ENCODE data around the gene DAND5. TPM values are rescaled to one million over a fixed set of nuclear protein-coding genes. Genes with fewer than 3 reads are reported as not detected.

The DAND5 gene
- total RNA-seq, 2 donors from 2014 or later = 1.8 TPM; not detected in 1

- Histone ChIP-seq H3K27ac (peak overlapping the region; percentile 13 to 90), H3K36me3 (peaks cover 15 to 16% of the 10 kb centered on the region in 2 donors), H3K9me3 (no peaks in the 10 kb centered on the region), H3K27me3 (replicated peaks; ENCODE audit: insufficient read depth) (no peaks in the 10 kb centered on the region), H3K4me1 (replicated peaks) (peaks cover 28% of the 10 kb centered on the region), H3K4me3 (peak overlapping the region; percentile 99)
- no peak for DNase-seq (ENCODE audit: low spot score)
- intact Hi-C loops (cut with DNase I) = loop anchor here (10.0 kb wide), 1 partner anchor 55 kb away; the partner anchor contains the start of genes DNASE2 and KLF1
- WGBS = 48% methylated on average over 10 of the region's 10 CpGs
- no peak for TF ChIP-seq POLR2A (IDR thresholded peaks at IDR 0.05)
Measured at GRCh38 chr19:12939975-12940423, 29.4 kb upstream of the DAND5 start.

DNA sequence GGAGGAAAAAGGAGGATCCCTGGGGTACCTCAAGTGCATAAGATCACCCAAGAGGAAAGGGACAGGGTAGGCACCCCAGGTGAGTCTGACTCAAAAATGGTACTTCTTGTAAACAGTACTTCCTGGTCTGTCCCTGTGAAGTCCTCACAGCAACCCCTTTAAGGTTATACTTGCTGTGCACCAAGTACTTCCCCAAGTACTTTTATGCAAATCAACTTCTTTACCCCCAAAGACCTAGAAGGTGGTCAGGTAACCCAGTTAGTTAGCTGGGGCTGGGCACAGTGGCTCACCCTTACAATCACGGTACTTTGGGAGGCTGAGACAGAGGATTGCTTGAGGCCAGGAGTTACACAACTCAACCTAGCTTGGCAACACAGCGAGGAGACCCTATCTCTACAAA is 28.5 kb upstream of the DAND5 start:
- peaks cover 28% of the 10 kb centered on the region for H3K4me1 ChIP-seq (replicated peaks)
- peak overlapping the region in 1 of 2 donors; percentile 99 for H3K4me3 ChIP-seq
- WGBS = 81% methylated on average over 2 of the region's 2 CpGs
- no peak overlapping the region for H3K27ac ChIP-seq
- H3K36me3 ChIP-seq = peaks cover 15 to 16% of the 10 kb centered on the region in 2 donors
- TF ChIP-seq POLR2AphosphoS5 (IDR thresholded peaks at IDR 0.05) = no peak
- TF ChIP-seq CTCF (IDR thresholded peaks at IDR 0.05) = no peak
- no peak for TF ChIP-seq POLR2A (IDR thresholded peaks at IDR 0.05)
- H3K9me3 ChIP-seq = no peaks in the 10 kb centered on the region
- no peak for DNase-seq (ENCODE audit: low spot score)
- intact Hi-C loops (cut with DNase I) = no loop called here
- H3K27me3 ChIP-seq (replicated peaks; ENCODE audit: insufficient read depth) = no peaks in the 10 kb centered on the region

DNA sequence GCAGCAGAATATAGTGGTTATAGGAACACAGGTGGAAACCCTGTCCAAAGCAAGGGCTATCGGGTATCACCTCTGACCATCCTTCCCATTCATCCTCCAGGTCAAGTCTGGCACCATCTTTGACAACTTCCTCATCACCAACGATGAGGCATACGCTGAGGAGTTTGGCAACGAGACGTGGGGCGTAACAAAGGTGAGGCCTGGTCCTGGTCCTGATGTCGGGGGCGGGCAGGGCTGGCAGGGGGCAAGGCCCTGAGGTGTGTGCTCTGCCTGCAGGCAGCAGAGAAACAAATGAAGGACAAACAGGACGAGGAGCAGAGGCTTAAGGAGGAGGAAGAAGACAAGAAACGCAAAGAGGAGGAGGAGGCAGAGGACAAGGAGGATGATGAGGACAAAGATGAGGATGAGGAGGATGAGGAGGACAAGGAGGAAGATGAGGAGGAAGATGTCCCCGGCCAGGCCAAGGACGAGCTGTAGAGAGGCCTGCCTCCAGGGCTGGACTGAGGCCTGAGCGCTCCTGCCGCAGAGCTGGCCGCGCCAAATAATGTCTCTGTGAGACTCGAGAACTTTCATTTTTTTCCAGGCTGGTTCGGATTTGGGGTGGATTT is 25.8 kb upstream of the DAND5 start:
- Histone ChIP-seq H3K9me3 (no peaks in the 10 kb centered on the region), H3K27ac (no peak overlapping the region), H3K4me3 (no peak overlapping the region), H3K36me3 (peaks cover 16 to 22% of the 10 kb centered on the region in 2 donors), H3K4me1 (replicated peaks) (peaks cover 30% of the 10 kb centered on the region), H3K27me3 (replicated peaks; ENCODE audit: insufficient read depth) (no peaks in the 10 kb centered on the region)
- no peak for DNase-seq (ENCODE audit: low spot score)
- WGBS = 79% methylated on average over 18 of the region's 18 CpGs
- intact Hi-C loops (cut with DNase I) = no loop called here
- TF ChIP-seq CTCF (IDR thresholded peaks at IDR 0.05) = no peak
- TF ChIP-seq POLR2AphosphoS5 (IDR thresholded peaks at IDR 0.05) = no peak
- no peak for TF ChIP-seq POLR2A (IDR thresholded peaks at IDR 0.05)

- peaks cover 30% of the 10 kb centered on the region for H3K4me1 ChIP-seq (replicated peaks)
- no peaks in the 10 kb centered on the region for H3K9me3 ChIP-seq
- intact Hi-C loops (cut with DNase I) = no loop called here
- peak overlapping the region in 1 of 2 donors; percentile 91 for H3K27ac ChIP-seq
- no peak for DNase-seq (ENCODE audit: low spot score)
- H3K27me3 ChIP-seq (replicated peaks; ENCODE audit: insufficient read depth) = no peaks in the 10 kb centered on the region
- H3K4me3 ChIP-seq = no peak overlapping the region
- peaks cover 22 to 29% of the 10 kb centered on the region in 2 donors for H3K36me3 ChIP-seq
- no peak for TF ChIP-seq POLR2A (IDR thresholded peaks at IDR 0.05)
- TF ChIP-seq POLR2AphosphoS5 (IDR thresholded peaks at IDR 0.05) = no peak
- no peak for TF ChIP-seq CTCF (IDR thresholded peaks at IDR 0.05)
- WGBS = 60% methylated on average over 2 of the region's 2 CpGs
Measured at GRCh38 chr19:12944104-12944674, 25.2 kb upstream of the DAND5 start.

- Histone ChIP-seq H3K9me3 (no peaks in the 10 kb centered on the region), H3K27ac (peak within 1 kb of the TSS; percentile 89 to 91), H3K27me3 (replicated peaks; ENCODE audit: insufficient read depth) (no peaks in the 10 kb centered on the region), H3K4me3 (peak within 1 kb of the TSS; percentile 91 to 93), H3K4me1 (replicated peaks) (peaks cover 21% of the 10 kb centered on the region), H3K36me3 (peaks cover 23 to 25% of the 10 kb centered on the region in 2 donors)
- peak in 2 of 4 experiments; percentile 38 to 42 for TF ChIP-seq CTCF (IDR thresholded peaks at IDR 0.05)
- TF ChIP-seq POLR2AphosphoS5 (IDR thresholded peaks at IDR 0.05) = peak; percentile 99
- peak; percentile 89 for TF ChIP-seq POLR2A (IDR thresholded peaks at IDR 0.05)
- under 1% methylated on average over 62 of the region's 62 CpGs for whole genome bisulfite sequencing
- DNase-seq (ENCODE audit: low spot score) = peak; percentile 96
- intact Hi-C loops (cut with DNase I) = no loop called here
Measured at GRCh38 chr19:12945479-12946091, 23.8 kb upstream of the DAND5 start, which contains the start of gene RAD23A. Gene RAD23A, plus strand, starts transcription at chr19:12945862. Its CDS starts 87 bp downstream, at chr19:12945949.
